Lung (tissue), 12 donors: ENCODE results near the gene CROCC. TPM values are rescaled to one million over a fixed set of nuclear protein-coding genes. Genes with fewer than 3 reads are reported as not detected.

Experiments used
- ATAC-seq: fragments of 200-7000 bp; cut with Tn5 transposase; one replicate; pipeline ENCODE4 v1.9.1; 2020; ENCODE audit warnings: moderate number of reproducible peaks; ENCODE audit not compliant: insufficient read depth, low FRiP score
- DNase-seq, 3 donors: peaks; one replicate each; pipeline ENCODE4 v3.0.0-alpha.2; 2013 to 2017
- H3K27ac ChIP-seq, 2 donors: one replicate each; pipeline ENCODE4 v1.5.1; 2013; ENCODE audit warnings: mild to moderate bottlenecking in 2 of 2, moderate library complexity in 2 of 2, control low read depth in 1 of 2, inconsistent platforms in 1 of 2, low read depth in 1 of 2, low read length in 1 of 2
- H3K27me3 ChIP-seq, 3 donors: one replicate each; pipeline ENCODE4 v1.5.1; 2013; ENCODE audit warnings: low read length in 2 of 3; ENCODE audit not compliant: control insufficient read depth in 3 of 3, insufficient read depth in 3 of 3
- H3K36me3 ChIP-seq, 4 donors: one replicate each; pipeline ENCODE4 v1.5.1; 2013; ENCODE audit warnings: low read length in 4 of 4, mild to moderate bottlenecking in 1 of 4, moderate library complexity in 1 of 4; ENCODE audit not compliant: control insufficient read depth in 4 of 4, insufficient read depth in 4 of 4
- H3K4me1 ChIP-seq, 5 donors: one replicate each; pipeline ENCODE4 v1.5.1; 2013; ENCODE audit warnings: low read length in 5 of 5, mild to moderate bottlenecking in 2 of 5, moderate library complexity in 1 of 5; ENCODE audit not compliant: control insufficient read depth in 5 of 5, insufficient read depth in 5 of 5
- H3K4me3 ChIP-seq: one replicate; pipeline ENCODE4 v1.5.1; 2013; ENCODE audit warnings: mild to moderate bottlenecking, control low read depth, moderate library complexity
- H3K9ac ChIP-seq, 2 donors: one replicate each; pipeline ENCODE4 v1.5.1; 2013; ENCODE audit warnings: low read length in 2 of 2, control low read depth in 1 of 2; ENCODE audit not compliant: insufficient read depth in 1 of 2
- H3K9me3 ChIP-seq, 4 donors: one replicate each; pipeline ENCODE4 v1.5.1; 2013; ENCODE audit warnings: low read length in 3 of 4, mild to moderate bottlenecking in 1 of 4, moderate library complexity in 1 of 4; ENCODE audit not compliant: control insufficient read depth in 4 of 4, insufficient read depth in 3 of 4
- CTCF ChIP-seq: IDR thresholded peaks from 2 replicates; pipeline ENCODE4 v1.5.1; 2012; ENCODE audit warnings: mild to moderate bottlenecking; ENCODE audit errors: control extremely low read depth, extremely low read depth
- WGBS, 2 donors: extraction: QIAGEN DNeasy Blood & Tissue Kit; methylation state at CpG; one replicate each; pipeline ENCODE4 v1.1.7; 2013; 5-methylcytosine and 5-hydroxymethylcytosine counted together
- polyA plus RNA-seq, 2 donors: library from polyadenylated mRNA; stranded (reverse); fragments of 200-250 nt; gene quantifications; one replicate each; pipeline ENCODE4 v1.2.1, GENCODE V29; 2013
- total RNA-seq, 2 donors: library from RNA; depleted of rRNA in 1 of 2; stranded (reverse); fragments of >200 nt in 1 of 2; gene quantifications; one replicate each; pipeline ENCODE4 v1.2.1, GENCODE V29; 2014 to 2021
- donor health status: control.
- donor health status: control.
- donor health status: Bipolar disorder and iron deficiency.
- donor health status: healthy.
- donor health status: DM: yes; HTN: yes; CAD: no.

The CROCC gene
- total and polyA plus RNA-seq, 4 donors: 14.9 to 42.2 (median 28.5) TPM

DNA sequence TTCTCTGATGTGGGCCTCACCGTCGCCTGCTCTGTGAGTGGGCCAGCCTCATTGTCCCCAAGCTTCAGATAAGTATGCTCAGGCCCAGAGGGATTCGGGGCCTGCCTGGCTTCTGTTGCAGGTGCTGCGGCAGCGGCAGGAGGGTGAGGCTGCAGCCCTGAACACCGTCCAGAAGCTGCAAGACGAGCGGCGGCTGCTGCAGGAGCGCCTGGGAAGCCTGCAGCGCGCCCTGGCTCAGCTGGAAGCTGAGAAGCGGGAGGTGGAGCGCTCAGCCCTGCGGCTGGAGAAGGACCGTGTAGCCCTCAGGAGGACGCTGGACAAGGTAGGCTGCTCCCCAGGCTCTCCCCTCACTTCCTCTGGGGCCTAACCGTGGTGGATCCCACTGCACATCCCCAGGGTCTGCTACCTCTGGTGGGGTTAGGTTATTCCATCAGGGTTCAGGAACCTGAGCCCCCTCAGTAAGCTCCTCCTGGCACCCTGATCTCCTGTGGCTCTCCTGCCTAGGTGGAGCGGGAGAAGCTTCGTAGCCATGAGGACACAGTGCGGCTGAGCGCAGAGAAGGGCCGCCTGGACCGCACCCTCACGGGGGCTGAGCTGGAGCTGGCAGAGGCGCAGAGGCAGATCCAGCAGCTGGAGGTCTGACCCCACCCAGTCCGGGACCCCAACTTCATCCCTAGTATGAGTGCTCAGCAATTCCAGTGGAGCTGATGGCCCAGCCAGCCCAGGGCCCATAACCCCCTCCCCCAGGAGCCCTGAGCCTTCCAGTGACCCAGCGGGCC, 48.6 kb downstream of the CROCC start:
- no peak for TF ChIP-seq CTCF
- H3K9me3 ChIP-seq: no peaks in the 10 kb centered on the region
- peaks cover 0 to 20% (median 8%) of the 10 kb centered on the region in 4 donors for H3K36me3 ChIP-seq
- ATAC-seq (no peak), DNase-seq (no peak)
- H3K27me3 ChIP-seq: no peaks in the 10 kb centered on the region
- H3K27ac ChIP-seq: no peak overlapping the region
- no peak overlapping the region for H3K4me3 ChIP-seq
- no peak overlapping the region for H3K9ac ChIP-seq
- peaks cover 0 to 34% (median 10%) of the 10 kb centered on the region in 5 donors for H3K4me1 ChIP-seq
- WGBS, 2 donors: 93 to 95% methylated on average over 28 of the region's 28 CpGs

- no peak overlapping the region for H3K4me3 ChIP-seq
- no peaks in the 10 kb centered on the region for H3K27me3 ChIP-seq
- H3K9ac ChIP-seq: no peak overlapping the region
- peak overlapping the region in 1 of 2 donors; percentile 16 for H3K27ac ChIP-seq
- H3K36me3 ChIP-seq: peaks cover 0 to 17% (median 10%) of the 10 kb centered on the region in 4 donors
- WGBS, 2 donors: 82 to 84% methylated on average over 28 of the region's 28 CpGs
- H3K9me3 ChIP-seq: no peaks in the 10 kb centered on the region
- DNase-seq (peak; percentile 26 to 50 (median 39)), ATAC-seq (no peak)
- TF ChIP-seq CTCF: no peak
- H3K4me1 ChIP-seq: peaks cover 0 to 31% (median 10%) of the 10 kb centered on the region in 5 donors
Measured at GRCh38 chr1:16971341-16972188, 49.8 kb downstream of the CROCC start.

- Histone ChIP-seq H3K9ac (no peak overlapping the region), H3K27ac (no peak overlapping the region), H3K4me3 (no peak overlapping the region), H3K27me3 (no peaks in the 10 kb centered on the region), H3K4me1 (peaks cover 0 to 24% (median 8%) of the 10 kb centered on the region in 5 donors), H3K36me3 (peaks cover 0 to 23% (median 10%) of the 10 kb centered on the region in 4 donors), H3K9me3 (no peaks in the 10 kb centered on the region)
- 77 to 86% methylated on average over 10 to 11 of the region's 11 CpGs for WGBS, 2 donors
- ATAC-seq: no peak
- no peak for DNase-seq
- TF ChIP-seq CTCF: no peak
Measured at GRCh38 chr1:16972189-16972895, 50.6 kb downstream of the CROCC start.
